ENCODE results near the gene SPCS2.
A peak's percentile ranks its signal among the peaks of the same experiment; 100 is the strongest.
"Not testable (repeated sequence)": the region's sequence is repeated elsewhere in the genome, so short reads cannot be mapped to it uniquely, and the experiment has no call there.

The SPCS2 gene

DNA sequence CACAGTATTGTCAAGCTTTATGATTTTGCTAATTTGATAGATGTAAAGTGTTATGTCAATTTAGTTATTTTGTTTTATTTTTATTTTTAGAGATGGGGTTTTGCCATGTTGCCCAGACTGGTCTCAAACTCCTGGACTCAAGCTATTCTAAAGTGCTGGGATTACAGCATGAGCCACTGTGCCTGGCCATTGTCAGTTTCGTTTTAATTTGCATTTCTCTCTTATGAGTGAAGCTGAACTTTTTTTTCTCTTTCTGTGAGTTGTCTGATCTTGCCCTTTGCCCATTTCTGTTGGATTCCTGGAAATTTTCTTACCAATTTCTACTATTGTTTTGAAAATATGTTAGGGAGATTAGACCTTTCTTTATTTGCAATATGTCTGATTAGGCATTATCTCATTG is 55.1 kb downstream of the SPCS2 start:
- DNase-seq, result no peak

DNA sequence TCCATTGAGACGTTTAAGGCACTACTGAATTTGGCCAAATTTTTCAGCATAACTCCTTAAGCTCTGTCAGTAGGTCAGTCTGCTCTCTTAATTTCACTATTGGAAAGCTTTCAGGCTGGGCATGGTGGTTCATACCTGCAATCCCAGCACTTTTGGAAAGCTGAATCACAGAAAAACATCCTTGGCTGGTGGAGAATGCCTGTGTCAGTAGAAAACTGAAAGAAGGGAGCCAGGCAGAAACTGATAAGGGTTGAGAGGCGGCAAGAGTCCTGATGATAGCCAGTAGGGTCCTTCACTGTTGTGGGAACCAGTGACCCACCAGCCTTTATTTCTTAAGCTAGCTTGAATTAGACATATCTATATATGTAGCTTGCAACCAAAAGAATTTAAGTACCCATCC is 62.3 kb downstream of the SPCS2 start:
- DNase-seq, result no peak

DNA sequence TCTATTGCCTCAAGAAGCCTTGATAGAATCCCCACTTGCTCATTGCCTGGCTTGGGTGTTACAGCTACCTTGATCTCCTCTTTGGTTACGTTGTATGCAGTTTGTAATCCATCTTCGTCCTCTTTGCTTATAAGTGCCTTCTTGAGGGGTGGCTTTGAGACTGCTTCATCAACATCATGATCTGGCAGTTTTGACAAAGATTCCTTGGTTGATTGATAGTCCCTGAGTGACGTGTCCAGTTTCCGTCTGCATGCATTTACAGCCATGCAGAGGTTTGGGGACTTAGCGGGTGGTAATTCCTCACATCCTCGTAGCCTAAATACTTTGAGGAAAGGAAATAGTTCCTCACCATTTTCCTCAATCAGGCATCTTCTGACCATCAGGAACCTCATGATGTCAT is 62.8 kb downstream of the SPCS2 start:
- DNase-seq, result no peak

DNA sequence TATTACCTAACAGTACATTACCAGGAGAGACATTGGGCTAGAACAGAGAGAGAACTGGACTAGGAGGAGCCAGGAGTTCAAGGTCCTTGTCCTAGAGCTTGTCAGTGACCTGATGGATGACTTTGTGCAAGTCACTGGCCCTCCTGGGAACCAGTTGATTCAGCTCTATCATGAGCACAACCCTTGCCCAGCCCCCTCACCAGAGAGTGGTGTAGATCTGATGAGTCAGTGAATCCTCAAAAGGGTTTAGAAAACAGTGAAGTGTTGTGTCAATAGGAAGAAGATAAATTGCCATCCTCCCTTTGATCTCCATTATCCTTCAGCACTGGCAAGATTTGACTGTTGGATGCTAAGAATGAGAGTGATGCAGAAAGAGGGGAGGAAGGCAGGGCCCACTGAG is 64.0 kb downstream of the SPCS2 start:
- no peak for DNase-seq

DNA sequence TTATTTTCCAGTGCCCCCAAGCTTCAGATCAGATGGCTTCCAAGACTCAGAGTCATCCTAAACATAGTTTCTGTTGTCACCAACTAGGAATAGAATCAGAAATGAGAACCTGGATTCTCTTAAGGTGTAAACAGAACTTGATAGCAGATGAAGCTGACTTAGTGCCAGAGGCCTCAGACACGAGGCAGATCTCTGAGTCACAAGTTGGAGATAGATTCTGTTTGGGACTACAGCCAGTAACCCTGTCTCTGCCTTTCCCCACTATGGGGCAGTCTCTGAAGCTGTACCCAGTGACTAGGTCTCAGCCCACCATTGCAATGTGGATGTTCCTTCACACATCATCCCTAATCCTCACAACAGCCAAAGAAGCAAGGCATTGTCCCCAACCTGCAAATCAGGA is 65.1 kb downstream of the SPCS2 start:
- peak; percentile 64 for DNase-seq

DNA sequence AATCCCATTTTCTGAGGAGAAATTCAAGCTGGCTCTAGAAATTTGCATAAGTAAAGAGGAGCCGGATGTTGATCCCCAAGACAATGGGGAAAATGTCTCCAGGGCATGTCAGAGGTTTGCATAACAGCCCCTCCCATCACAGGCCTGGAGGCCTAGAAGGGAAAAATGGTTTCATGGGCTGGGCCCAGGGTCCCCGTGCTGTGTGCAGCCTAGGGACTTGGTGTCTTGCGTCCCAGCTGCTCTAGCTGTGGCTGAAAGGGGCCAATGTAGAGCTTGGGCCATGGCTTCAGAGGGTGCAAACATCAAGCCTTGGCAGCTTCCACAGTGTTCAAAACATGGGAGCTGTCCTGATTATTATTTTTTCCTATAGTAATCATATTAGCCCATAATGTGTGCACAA is 70.1 kb downstream of the SPCS2 start:
- DNase-seq, result not testable (repeated sequence)

DNA sequence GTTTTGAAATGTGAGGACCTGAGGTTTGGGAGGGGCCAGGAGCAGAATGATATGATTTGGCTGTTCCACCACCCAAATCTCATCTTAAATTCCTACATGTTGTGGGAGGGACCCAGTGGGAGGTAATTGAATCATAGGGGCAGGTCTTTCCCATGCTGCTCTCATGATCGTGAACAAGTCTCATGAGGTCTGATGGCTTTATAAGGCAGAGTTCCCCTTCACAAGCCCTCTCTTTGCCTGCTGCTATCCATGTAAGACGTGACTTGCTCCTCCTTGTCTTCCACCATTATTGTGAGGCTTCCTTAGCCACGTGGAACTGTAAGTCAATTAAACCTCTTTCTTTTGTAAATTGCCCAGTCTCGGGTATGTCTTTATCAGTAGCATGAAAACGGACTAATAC is 71.3 kb downstream of the SPCS2 start:
- DNase-seq, result not testable (repeated sequence)

DNA sequence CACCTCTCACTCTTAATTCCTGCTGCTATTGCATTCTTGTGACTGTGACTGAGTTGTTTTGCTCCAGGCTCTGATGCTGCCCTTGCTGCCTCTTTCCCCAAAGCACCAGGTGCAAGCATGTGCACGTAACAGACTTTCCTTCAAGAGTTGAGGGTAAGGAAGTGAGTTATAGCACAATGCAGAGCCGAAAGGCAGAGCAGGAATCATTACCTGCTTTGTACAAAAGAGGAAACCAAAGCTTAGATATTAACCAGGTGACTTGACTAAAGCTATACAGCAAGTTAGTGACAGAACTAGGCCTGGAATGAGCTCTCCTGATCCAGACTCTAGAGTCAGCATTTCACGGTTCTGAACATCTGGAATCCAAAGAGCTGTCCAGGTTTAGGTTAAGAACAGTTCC is 73.2 kb downstream of the SPCS2 start:
- DNase-seq, result no peak

DNA sequence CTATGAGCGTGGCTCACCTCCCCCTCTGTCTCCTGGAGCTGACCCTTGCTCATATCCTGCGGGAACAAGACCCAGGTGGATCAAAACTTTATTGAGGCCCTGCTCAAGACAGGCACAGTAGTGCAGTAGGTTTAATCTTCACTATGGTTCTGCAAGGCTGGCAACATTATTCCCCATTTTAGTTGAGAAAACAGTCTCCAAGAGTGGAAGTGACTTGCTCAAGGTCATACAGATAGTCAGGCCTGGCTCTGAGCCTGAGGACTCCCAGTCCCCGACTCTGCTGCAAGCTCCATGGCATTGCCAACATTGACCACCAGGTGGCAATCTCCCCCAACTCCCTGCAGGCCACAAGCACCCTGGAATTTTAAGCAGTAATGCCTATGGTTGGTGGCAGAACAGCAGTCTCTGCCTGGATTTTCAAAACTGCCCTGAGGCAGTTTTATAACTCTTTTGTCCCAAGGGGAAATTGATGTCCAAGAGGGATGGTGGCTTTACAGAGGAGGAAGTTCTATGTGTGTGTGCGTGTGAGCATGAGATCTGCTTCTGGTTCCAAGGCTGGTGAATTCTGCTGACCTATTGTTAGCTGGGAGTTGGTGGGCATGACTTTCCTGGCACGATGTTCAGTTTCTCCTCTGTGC is 73.8 kb downstream of the SPCS2 start:
- peak; percentile 83 for DNase-seq

DNA sequence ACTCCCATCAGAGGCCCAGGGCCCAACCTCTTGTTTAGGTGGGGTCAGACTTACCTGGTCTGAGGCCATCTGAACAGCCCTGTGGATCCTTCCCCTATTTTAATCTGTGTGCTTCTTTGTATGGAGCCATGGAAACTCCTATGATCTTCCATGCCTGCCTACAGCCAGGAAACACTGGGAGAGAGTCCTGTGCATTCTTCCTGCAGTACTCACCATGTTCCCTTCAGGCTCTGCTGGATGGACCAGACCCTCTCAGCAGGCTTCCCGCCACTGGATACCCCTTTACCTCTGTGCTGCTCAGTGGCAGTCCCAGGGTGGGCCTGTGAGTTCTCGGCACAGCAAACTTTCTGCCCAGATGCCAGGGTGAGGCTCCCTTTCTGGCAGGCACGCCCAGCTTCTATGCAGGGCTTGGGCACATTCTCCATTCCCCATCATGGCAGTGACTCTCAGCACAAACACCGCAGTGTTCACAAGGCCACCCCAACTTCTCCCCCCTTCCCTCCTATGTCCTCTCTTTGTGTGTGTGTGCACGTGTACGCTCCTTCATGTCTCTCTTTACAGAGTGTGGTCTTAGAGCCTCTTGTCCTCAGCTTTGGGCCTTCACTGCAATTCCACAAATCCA is 74.5 kb downstream of the SPCS2 start:
- DNase-seq, result no peak

DNA sequence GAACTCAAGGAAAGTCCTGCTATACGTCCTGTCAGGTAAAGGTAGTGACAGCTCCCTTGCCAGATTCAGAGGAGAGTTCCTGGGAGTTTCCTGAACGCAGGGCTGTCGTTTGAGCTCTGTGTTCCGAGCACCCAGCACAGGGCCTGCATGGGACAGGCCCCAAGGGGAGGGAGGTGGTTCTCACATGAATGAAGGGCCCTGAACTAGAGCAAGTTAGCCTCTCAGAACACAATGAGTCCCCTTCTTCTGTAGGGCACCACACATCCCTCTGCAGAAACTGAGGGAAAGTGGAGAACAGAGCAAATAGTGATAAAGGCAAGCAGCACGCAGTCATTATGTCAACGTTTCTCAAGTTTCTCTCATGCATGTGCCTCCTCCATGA is 75.0 kb downstream of the SPCS2 start:
- no peak for DNase-seq

DNA sequence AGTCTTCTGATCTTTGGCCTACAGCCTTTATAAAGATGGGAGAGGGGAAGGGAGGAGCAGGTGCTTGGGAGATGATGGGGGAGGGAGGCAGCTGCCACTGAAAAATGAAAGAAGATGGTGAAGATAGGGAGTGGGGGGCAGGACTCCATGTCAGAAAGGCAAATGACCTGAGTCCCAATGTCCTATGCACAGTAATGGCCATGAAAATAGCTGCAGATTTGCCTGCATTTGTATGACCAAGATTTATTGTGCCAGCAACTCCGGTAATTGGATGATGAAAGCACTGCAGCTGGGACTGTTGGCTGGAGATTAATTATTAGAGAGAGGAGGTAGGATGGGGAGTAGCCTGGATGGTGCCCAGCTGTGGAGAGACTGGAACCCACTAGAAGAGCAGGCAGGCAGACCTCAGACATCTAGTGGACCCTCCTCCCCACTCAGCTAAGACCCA is 75.7 kb downstream of the SPCS2 start:
- DNase-seq, result no peak

DNA sequence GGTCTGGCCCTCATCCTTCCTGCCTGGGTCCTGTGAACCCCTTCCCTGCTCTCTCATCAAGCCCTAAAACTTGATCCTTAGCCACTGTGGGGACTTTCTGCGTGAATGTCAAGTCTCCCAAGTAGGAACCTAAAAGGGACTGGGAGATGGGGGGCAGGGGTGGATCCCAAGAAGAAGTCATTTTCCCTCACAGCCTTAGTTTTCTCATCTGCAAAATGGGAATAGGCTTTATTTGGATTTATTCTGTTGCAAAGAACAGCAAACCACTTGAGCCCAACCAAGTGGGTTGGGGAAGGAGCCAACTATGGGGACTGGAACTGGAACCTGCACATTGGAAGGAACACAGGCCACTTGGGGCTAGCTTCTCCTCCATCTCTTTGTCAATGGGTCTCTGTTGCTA is 76.5 kb downstream of the SPCS2 start:
- DNase-seq, result no peak

DNA sequence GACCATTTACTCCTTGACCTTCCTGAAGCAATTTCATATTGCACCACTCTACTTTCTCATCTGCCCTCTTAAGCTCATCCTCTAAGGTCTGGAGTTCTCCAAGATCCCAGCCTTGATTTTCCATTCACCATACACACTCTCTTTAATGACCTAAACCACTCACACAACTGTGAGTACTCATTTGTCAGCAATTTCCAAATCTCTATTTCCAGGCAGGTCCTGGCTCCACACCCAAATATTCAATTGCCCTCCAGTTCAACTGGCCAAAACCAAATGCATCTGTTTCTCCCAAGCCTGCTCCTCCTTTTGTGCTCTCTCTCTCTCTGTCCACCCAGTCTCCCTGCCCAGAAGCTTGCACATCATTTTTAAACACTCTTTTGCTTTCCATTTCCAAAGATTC is 79.3 kb downstream of the SPCS2 start:
- DNase-seq, result no peak
